ENCODE measurements around the gene LONP2. TPM values are rescaled to one million over a fixed set of nuclear protein-coding genes. Genes with fewer than 3 reads are reported as not detected.

The LONP2 gene
- total RNA-seq, 4 donors from 2014 or later: 37.3 to 52.0 (median 47.0) TPM

DNA sequence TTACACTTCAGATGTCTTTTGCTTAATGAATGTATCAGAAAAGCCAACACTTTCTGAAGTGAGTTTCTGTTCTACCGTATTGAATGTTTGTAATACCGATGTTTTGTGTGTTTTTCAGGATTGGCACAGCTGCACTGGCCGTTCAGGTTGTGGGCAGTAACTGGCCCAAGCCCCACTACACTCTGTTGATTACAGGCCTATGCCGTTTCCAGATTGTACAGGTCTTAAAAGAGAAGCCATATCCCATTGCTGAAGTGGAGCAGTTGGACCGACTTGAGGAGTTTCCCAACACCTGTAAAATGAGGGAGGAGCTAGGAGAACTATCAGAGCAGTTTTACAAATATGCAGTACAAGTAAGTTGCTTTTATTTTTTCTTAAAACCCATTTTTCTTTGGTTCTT is 7.9 kb downstream of the LONP2 start:
- DNase-seq (ENCODE audit: low spot score in 2 of 2): no peak
- intact Hi-C loops (cut with DNase I; ENCODE audit: low total_unique reads): no loop called here
- 81 to 86% methylated on average over 5 of the region's 5 CpGs for WGBS, 2 donors
- H3K4me3 ChIP-seq (ENCODE audit: low read depth, poor library complexity, severe bottlenecking): no peak overlapping the region
- TF ChIP-seq POLR2A (IDR thresholded peaks at IDR 0.05): no peak

DNA sequence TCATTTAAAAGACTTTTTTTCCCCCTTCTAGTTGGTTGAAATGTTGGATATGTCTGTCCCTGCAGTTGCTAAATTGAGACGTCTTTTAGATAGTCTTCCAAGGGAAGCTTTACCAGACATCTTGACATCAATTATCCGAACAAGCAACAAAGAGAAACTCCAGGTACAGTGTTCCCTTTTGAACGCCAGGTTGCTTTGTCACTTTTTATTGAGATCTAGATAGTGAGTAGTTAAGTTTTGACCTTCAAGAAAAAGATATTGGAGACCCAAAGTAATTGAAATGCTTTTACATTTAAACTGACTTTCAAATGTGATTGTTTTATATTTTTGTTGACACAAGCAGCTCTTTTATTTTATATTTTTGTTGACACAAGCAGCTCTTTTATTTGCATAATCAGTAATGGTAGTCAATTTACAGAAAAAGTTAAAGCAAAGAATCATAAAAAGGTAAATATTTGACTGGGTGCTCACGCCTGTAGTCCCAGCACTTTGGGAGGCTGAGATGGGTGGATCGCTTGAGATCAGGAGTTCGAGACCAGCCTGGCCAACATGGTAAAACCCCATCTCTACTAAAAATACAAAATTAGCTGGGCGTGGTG is 12.6 kb downstream of the LONP2 start:
- no peak overlapping the region for H3K4me3 ChIP-seq (ENCODE audit: low read depth, poor library complexity, severe bottlenecking)
- DNase-seq (ENCODE audit: low spot score in 2 of 2): no peak
- no peak for TF ChIP-seq POLR2A (IDR thresholded peaks at IDR 0.05)
- TF ChIP-seq, protein P1, sequence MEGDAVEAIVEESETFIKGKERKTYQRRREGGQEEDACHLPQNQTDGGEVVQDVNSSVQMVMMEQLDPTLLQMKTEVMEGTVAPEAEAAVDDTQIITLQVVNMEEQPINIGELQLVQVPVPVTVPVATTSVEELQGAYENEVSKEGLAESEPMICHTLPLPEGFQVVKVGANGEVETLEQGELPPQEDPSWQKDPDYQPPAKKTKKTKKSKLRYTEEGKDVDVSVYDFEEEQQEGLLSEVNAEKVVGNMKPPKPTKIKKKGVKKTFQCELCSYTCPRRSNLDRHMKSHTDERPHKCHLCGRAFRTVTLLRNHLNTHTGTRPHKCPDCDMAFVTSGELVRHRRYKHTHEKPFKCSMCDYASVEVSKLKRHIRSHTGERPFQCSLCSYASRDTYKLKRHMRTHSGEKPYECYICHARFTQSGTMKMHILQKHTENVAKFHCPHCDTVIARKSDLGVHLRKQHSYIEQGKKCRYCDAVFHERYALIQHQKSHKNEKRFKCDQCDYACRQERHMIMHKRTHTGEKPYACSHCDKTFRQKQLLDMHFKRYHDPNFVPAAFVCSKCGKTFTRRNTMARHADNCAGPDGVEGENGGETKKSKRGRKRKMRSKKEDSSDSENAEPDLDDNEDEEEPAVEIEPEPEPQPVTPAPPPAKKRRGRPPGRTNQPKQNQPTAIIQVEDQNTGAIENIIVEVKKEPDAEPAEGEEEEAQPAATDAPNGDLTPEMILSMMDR (IDR thresholded peaks at IDR 0.05): no peak
- 96 to 98% methylated on average over 7 of the region's 7 CpGs for WGBS, 2 donors
- intact Hi-C loops (cut with DNase I; ENCODE audit: low total_unique reads): no loop called here

DNA sequence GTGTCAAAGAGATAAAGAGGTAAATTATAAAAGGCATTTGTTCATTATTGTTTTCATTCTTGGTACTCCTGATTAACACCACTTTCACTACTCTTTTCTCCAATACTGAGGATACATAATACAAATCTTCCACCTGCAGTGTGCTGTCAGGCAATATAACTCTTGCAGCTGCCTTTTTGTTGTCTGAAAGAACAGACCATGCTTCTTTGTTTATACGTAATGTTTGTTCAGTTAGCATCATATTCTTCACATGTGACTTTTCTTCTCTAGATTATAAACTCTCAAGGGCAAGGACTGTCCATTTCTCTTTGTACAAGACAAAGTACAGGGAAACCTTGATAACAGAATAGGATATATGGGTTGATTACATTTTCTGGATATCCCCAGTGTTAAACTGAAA is 17.5 kb downstream of the LONP2 start:
- intact Hi-C loops (cut with DNase I; ENCODE audit: low total_unique reads): no loop called here
- DNase-seq (ENCODE audit: low spot score in 2 of 2): no peak
- no peak overlapping the region for H3K4me3 ChIP-seq (ENCODE audit: low read depth, poor library complexity, severe bottlenecking)
- 100% methylated on average over 1 of the region's 1 CpG for WGBS, 2 donors
- TF ChIP-seq, protein P1 (IDR thresholded peaks at IDR 0.05): no peak
- TF ChIP-seq POLR2A (IDR thresholded peaks at IDR 0.05): no peak

DNA sequence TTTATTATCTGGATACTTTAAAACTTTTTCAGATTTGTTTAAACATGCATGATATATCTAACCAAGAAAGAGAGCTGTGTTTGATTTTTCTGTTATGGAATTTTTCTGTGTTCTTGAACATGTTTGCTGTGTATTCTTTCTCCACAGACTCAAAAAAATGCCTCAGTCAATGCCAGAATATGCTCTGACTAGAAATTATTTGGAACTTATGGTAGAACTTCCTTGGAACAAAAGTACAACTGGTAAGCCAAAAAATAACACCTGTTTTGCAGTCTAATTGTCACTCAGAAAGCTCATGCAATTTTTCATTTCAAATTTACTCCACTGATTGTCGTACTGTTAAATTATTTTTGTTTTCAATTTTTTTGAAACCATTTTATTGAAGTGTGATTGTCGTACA is 18.5 kb downstream of the LONP2 start:
- no peak for DNase-seq (ENCODE audit: low spot score in 2 of 2)

DNA sequence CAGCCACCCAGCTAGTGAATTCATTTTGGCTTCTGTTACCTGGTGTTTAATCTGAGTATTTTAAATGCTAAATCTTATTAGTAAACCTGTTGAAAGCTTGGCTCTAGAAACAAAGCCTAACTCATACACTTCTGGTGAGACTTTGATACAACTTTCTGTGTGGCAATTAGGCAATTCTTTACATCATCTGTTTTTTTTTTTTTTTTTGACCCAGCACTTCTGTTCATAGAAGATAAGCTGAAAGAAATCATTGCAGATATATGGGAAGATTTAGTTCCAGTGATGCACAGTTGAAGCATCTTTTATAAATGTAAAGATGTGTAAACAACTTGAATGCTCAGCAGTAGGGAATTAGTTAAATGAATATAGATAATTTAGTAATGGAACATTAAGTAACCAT is 24.9 kb downstream of the LONP2 start:
- intact Hi-C loops (cut with DNase I; ENCODE audit: low total_unique reads): no loop called here
- DNase-seq (ENCODE audit: low spot score in 2 of 2): no peak
- H3K4me3 ChIP-seq (ENCODE audit: low read depth, poor library complexity, severe bottlenecking): no peak overlapping the region
- TF ChIP-seq, protein P1 (IDR thresholded peaks at IDR 0.05): no peak
- TF ChIP-seq POLR2A (IDR thresholded peaks at IDR 0.05): no peak

More for the DNA sequence above, 18.5 kb downstream of the LONP2 start:
- intact Hi-C loops (cut with DNase I; ENCODE audit: low total_unique reads): no loop called here
- WGBS, 2 donors: 87 to 89% methylated on average over 2 of the region's 2 CpGs
- TF ChIP-seq POLR2A (IDR thresholded peaks at IDR 0.05): no peak
- TF ChIP-seq, protein P1 (IDR thresholded peaks at IDR 0.05): no peak
- H3K4me3 ChIP-seq (ENCODE audit: low read depth, poor library complexity, severe bottlenecking): no peak overlapping the region

DNA sequence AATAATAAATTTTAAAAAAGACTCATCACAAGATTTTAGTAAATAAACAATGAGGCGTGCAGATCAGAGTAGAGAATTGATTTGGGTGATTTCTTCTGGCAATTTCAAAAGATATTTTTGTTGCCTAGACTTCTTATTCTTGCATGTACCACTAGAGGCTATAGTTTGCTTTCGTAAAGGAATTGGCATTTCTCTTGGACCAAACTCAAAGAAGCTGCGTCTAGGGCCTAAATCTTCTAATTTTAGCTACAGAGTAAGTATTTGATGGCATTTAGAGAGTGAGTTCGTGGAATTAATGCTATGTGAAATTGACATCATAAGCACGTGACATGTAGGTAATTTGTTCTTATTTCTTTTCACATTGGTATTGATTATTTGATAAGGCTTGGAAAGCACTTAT is 27.6 kb downstream of the LONP2 start:
- H3K4me3 ChIP-seq (ENCODE audit: low read depth, poor library complexity, severe bottlenecking): no peak overlapping the region
- 73 to 79% methylated on average over 5 of the region's 5 CpGs for WGBS, 2 donors
- DNase-seq (ENCODE audit: low spot score in 2 of 2): no peak
- intact Hi-C loops (cut with DNase I; ENCODE audit: low total_unique reads): no loop called here
- no peak for TF ChIP-seq POLR2A (IDR thresholded peaks at IDR 0.05)
- TF ChIP-seq, protein P1 (IDR thresholded peaks at IDR 0.05): no peak
